Measurements from ENCODE around the gene EVC2.

GRCh38 chr4:5752376-5753184, 44.2 kb upstream of the EVC2 start:
- TF ChIP-seq POLR2A (IDR thresholded peaks at IDR 0.05) (no peak), CTCF (IDR thresholded peaks at IDR 0.05) (no peak), EP300 (IDR thresholded peaks at IDR 0.05) (no peak)

All from sigmoid colon (tissue), 4 donors.